AG09309 (cell line): ENCODE data around the gene MEGF6.

Experiments
- DNase-seq: peaks from one replicate; pipeline ENCODE4 v3.0.0-alpha.2; 2010; ENCODE audit warnings: low read depth
- H3K4me3 ChIP-seq: 2 replicates; pipeline ENCODE4 v1.5.1; 2011; ENCODE audit warnings: mild to moderate bottlenecking, low read depth, low read length, moderate library complexity; ENCODE audit not compliant: control insufficient read depth
- TF ChIP-seq, protein P1 (sequence below): IDR thresholded peaks from 2 replicates; pipeline ENCODE4 v1.5.1; 2011; ENCODE audit warnings: mild to moderate bottlenecking, low read depth, low read length, inconsistent platforms; ENCODE audit not compliant: insufficient read depth, control insufficient read depth; ENCODE audit errors: missing control alignments

The MEGF6 gene

DNA sequence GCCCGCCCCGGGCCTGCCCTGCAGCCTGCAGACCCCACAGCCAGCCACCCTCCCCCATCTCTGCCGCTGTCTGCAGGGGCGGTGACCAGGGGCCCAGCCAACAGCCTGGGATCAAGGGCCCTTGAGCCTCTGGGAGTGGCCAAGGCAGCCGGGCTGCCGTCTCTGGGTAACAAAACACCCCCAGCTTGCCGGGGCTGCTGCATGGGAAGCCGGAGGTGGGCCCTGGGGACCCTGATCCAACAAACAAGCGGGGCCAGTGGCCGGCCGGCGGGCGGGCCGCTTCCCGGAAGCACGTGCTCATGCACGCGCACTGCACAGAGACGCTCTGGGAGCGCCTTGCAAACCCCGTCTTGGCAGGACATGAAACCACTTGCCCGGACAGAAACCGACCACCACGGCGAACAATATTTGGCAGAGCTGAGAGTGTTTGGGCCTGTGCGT is 13.2 kb downstream of the MEGF6 start:
- TF ChIP-seq, protein P1, sequence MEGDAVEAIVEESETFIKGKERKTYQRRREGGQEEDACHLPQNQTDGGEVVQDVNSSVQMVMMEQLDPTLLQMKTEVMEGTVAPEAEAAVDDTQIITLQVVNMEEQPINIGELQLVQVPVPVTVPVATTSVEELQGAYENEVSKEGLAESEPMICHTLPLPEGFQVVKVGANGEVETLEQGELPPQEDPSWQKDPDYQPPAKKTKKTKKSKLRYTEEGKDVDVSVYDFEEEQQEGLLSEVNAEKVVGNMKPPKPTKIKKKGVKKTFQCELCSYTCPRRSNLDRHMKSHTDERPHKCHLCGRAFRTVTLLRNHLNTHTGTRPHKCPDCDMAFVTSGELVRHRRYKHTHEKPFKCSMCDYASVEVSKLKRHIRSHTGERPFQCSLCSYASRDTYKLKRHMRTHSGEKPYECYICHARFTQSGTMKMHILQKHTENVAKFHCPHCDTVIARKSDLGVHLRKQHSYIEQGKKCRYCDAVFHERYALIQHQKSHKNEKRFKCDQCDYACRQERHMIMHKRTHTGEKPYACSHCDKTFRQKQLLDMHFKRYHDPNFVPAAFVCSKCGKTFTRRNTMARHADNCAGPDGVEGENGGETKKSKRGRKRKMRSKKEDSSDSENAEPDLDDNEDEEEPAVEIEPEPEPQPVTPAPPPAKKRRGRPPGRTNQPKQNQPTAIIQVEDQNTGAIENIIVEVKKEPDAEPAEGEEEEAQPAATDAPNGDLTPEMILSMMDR, result no peak
- H3K4me3 ChIP-seq, result no peak overlapping the region
- no peak for DNase-seq

DNA sequence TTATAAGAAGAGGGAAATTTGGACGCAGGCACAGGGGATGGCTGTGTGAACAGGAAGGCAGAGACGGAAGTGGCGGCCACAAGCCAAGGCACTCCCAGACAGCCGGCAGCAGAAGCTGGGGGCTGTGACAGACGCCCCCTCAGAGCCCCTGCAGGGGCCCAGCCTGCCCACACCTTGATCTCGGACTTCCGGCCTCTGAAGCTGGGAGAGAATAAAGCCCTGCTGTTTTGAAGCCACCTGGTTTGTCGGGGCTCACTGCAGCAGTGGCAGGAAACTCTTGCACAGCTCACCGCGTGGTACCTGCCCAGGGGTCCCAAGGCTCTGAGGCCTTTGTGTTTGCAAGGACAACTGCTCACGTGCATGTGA is 13.7 kb downstream of the MEGF6 start:
- DNase-seq, result no peak
- TF ChIP-seq, protein P1, result no peak
- H3K4me3 ChIP-seq, result no peak overlapping the region

DNA sequence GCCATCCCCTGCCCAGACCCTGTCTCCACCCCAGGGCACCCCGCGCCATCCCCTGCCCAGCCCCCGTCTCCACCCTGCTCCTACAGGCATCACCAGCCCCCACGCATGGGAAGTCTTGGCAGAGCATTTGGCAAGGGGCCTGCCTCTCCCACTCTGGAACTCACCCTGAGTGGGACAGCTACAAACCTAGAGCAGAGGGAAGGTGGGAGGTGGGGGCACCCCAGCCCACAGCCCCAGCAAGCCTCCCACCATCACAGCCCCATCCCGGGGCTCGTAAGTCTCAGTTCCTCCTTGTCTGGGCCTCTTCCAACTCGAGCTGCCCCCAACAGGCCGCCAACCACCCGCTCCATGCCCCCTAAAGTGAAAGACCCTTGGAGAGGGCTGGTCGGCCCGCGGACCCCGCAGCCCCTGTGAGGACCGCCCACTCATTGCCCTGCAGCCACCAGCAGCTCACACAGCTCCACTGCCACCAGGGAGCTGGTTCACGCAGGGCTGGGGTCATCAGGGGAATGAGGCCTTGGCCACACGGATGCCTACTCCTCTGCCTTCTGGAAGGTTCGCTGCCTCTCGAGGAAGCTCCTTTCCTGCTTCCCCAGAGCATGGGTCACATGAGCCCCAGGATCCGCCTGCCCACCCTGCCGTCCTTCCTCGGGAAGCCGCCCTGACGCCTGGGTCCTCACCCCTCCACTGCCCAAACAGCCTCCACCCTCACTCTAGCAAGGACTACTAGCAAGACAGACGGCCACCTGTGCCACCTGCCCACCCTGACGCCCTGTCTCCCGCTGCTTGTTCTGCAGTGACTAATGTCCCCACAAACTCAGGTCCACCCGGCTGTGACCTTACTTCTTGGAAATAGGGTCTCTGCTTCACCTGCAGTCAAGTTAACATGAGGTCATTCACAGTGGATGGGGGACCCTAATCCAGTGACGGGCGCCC is 14.4 kb downstream of the MEGF6 start:
- no peak overlapping the region for H3K4me3 ChIP-seq
- DNase-seq, result no peak
- TF ChIP-seq, protein P1, result no peak

DNA sequence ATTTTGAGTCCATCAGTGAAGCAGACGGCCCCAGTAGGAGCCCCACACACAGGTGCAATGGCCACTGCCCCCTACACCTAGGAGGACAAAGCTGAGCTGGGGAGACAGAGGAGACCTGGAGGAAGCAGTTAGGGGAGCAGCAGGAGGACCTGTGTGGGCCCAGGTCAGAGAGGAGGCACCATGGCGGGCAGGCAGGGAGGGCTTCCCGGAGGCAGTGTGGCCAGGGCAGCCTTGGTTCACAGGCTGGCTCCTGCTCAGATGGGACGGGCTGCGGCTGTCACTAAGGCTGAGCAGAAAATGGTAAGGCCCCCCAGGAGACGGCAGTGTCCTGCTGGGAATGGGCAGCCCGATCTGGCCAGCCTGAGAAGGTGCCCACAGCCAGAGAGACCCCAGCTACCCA is 15.4 kb downstream of the MEGF6 start:
- TF ChIP-seq, protein P1, result no peak

DNA sequence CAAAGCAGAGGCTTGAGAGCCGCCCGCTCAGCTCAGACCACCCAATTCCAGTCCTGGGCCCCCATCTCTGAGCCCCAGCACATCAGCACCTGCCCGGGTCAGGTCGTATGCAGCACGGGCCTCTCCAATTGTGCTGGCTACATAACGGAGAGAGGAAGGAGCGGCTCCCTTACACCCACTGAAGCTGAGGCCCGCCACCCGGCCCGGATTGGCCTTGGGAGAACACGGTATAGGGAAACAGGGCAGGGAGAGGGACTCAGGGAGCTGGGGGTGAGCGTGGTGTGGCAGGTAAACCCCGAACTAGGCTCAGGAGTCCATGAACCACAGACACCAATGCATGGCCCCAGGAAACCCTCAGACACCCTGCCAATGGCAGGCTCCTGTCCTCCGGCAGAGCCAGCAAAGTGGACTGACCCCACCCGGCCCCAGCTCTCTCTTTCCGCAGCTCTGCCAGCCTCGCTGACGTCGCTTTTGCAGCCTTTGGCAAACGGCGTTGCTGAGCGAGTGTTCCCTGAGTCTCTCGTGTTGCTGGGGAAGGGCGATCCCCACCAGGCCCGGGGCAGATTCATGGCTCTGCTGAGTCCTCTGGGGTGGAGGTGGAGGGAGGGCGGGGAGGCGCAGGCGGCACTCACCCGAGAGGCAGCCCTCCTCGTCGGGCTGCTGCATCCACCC is 16.5 kb downstream of the MEGF6 start:
- DNase-seq, result no peak
- TF ChIP-seq, protein P1, result no peak
- no peak overlapping the region for H3K4me3 ChIP-seq

More for the DNA sequence above, 15.4 kb downstream of the MEGF6 start:
- no peak for DNase-seq
- H3K4me3 ChIP-seq, result no peak overlapping the region

DNA sequence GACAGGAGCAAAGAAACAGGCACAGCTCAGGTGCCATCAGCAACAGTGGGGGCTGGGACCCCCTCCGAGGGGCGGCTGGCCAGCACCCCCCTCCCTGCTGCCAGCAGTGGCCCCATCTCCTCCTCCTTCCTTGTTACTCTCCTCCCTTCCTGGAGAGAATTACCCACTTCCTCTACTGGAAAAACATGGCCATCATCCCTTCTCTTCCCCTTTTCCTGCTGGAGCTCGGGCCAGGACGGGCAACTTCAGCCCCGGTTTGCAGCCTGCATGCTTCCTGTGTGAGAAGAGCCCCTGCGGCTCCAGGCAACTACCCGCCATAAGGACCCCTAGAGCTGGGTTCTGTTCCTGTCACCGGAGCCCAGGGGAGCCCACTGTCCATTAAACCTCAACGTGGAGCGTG is 17.6 kb downstream of the MEGF6 start:
- no peak for DNase-seq
- TF ChIP-seq, protein P1, result no peak
- no peak overlapping the region for H3K4me3 ChIP-seq
